Coronary artery (tissue), 2 donors: ENCODE results near the gene CHAF1B.

Experiments
- DNase-seq: peaks from one replicate; pipeline ENCODE4 v3.0.0-alpha.2; 2017; ENCODE audit warnings: low spot score
- H3K27ac ChIP-seq, 2 donors: fragments of 200-600 bp; sonication (generic); one replicate each; pipeline ENCODE4 v1.5.1; 2016 to 2019
- H3K4me3 ChIP-seq: fragments of 200-600 bp; sonication (generic); 2 replicates; pipeline ENCODE4 v1.5.1; 2016; ENCODE audit warnings: mild to moderate bottlenecking, moderate library complexity
- TF ChIP-seq, protein P1 (sequence below): fragments of 200-600 bp; sonication (generic); IDR thresholded peaks from one replicate; pipeline ENCODE4 v1.5.1; 2019; ENCODE audit warnings: antibody characterized with exemption

Gene CHAF1B

DNA sequence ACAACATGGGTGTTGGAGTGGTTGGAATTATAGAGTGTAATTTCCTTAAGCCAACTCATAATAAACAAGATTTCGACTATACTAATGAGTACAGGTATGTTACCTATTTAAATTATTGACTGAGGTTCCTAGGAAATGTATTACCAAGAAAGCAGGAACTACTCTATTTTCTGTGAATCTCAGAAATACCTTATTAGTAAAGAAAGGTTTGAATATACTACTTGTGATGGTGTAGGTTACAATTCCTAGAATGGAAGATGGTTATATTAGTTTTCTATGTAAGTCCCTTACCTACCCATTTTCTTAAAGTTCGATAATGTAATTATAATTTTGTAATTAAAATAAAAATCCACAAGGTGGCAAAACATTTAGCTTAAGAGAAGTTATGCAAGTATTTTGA, 35.9 kb upstream of the CHAF1B start:
- TF ChIP-seq, protein P1, sequence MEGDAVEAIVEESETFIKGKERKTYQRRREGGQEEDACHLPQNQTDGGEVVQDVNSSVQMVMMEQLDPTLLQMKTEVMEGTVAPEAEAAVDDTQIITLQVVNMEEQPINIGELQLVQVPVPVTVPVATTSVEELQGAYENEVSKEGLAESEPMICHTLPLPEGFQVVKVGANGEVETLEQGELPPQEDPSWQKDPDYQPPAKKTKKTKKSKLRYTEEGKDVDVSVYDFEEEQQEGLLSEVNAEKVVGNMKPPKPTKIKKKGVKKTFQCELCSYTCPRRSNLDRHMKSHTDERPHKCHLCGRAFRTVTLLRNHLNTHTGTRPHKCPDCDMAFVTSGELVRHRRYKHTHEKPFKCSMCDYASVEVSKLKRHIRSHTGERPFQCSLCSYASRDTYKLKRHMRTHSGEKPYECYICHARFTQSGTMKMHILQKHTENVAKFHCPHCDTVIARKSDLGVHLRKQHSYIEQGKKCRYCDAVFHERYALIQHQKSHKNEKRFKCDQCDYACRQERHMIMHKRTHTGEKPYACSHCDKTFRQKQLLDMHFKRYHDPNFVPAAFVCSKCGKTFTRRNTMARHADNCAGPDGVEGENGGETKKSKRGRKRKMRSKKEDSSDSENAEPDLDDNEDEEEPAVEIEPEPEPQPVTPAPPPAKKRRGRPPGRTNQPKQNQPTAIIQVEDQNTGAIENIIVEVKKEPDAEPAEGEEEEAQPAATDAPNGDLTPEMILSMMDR, result no peak
- H3K27ac ChIP-seq, result no peak overlapping the region
- no peak for DNase-seq
- no peak overlapping the region for H3K4me3 ChIP-seq

DNA sequence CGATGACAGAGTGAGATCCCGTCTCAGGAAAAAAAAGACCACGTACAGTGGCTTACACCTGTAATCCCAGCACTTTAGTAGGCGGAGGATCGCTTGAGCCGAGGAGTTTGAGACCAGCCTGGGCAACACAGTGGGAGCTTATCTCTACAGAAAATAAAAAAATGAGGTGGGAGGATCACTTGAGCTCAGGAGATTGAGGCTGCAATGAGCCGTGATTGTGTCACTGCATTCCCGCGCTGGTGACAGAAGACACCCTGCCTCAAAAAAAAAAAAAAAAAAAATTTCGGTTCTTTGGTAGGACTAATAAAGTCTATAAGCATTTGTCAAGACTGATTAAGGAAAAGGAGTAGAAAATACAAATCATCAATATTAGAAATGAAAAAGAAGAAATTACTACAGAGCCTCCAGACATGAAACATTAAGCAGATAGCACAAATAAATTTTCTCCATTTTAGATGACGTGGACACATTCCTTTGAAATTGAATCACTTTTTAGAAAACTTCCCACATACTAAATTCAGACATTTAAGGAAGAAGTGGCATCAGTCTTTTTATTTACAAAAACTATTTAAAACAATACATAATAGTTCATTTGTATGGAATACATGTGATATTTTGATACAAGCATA, 34.8 kb upstream of the CHAF1B start:
- DNase-seq, result no peak

DNA sequence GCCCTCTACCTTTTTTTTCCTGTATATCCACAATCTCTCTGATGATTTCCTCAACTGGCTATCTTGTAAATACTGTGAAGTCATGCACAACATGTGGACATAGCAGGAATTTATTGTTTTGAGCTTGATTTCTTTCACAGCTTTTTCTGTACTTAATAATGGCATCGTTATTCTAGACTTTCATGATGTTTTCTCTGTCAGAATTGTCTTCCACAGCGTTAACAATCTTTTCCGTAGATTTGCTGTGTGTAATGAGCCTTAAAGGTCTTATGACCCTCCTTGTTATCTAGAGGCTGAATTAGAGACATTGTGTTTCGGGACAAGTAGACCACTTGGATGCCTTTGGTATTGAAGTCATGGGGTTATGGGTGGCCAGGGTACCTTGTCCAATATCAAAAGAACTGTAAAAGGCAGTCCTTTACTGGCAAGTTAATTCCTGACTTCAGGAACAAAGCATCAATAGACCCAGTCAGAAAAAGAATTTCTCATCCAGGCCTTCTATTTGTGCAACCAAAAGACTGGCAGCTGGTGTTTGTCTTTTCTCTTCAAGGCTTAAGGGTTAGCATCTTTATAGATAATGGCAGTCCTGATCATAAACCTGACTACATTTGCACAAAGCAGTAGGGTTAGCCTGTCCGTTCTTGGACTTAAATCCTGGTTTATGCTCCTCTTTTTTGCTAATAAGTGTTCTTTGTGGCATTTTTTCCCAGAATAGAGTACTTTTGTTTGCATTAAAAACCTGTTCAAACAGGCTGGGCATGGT, 30.1 kb upstream of the CHAF1B start:
- no peak for DNase-seq
- Histone ChIP-seq H3K4me3 (no peak overlapping the region), H3K27ac (no peak overlapping the region)
- TF ChIP-seq, protein P1, result no peak

More for the DNA sequence above, 34.8 kb upstream of the CHAF1B start:
- H3K27ac ChIP-seq, result peak overlapping the region; percentile 42 to 46
- no peak overlapping the region for H3K4me3 ChIP-seq
- TF ChIP-seq, protein P1, result no peak

DNA sequence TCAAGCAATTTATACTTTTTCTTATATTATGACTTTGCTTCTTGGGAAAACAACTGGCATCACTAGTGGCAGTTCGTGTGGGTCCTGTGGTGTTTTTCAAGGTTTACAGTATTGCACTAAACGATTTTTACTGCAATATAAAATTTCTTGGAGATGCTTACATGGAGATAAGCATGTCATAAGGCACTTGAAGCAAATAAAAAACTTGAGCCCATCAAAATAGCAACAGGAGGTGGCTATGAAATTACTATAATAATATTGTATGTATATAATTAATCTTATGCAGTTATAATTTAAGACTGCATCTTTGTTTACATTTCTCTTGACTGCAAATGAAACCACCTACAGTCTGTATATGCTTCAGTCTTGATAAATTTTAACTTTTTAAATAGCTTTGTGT, 29.3 kb upstream of the CHAF1B start:
- TF ChIP-seq, protein P1, result no peak
- no peak overlapping the region for H3K27ac ChIP-seq
- H3K4me3 ChIP-seq, result no peak overlapping the region
- no peak for DNase-seq

DNA sequence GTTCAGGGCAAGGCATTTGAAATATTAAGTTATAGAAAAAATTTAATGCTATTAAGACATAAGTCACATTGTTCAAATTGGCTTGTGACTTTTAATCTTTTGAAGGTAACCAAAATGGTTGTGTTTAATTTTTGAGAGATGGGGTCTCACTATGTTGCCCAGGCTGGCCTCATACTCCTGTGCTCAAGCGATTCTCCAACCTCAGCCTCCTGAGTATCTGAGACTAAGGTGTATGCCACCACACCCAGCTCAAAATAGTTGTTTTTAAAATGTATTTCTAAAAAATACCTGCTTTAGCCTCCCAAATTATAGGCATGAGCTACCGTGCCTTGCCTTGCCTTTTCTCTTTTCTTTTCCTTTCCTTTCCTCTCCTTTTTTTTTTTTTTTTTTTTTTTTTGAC, 26.0 kb upstream of the CHAF1B start:
- Histone ChIP-seq H3K4me3 (no peak overlapping the region), H3K27ac (no peak overlapping the region)
- no peak for DNase-seq
- TF ChIP-seq, protein P1, result no peak

DNA sequence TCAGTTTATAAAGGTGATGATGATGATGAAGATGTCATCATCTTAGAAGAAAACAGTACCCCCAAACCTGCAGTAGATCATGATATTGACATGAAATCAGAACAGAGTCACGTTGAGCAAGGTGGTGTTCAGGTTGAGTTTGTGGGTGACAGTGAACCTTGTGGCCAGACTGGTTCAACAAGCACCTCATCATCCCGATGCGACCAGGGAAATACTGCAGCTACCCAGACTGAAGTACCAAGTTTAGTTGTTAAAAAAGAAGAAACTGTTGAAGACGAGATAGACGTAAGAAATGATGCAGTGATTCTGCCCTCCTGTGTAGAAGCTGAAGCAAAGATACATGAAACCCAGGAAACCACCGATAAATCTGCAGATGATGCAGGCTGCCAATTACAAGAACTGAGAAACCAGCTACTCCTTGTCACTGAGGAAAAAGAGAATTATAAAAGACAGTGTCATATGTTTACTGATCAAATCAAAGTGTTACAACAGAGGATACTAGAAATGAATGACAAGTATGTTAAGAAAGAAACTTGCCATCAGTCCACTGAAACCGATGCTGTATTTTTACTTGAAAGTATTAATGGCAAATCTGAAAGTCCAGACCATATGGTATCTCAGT, 16.0 kb upstream of the CHAF1B start:
- no peak for DNase-seq
- Histone ChIP-seq H3K27ac (no peak overlapping the region), H3K4me3 (no peak overlapping the region)
- TF ChIP-seq, protein P1, result no peak
